ENCODE measurements around the gene ELMOD2.

The ELMOD2 gene

DNA sequence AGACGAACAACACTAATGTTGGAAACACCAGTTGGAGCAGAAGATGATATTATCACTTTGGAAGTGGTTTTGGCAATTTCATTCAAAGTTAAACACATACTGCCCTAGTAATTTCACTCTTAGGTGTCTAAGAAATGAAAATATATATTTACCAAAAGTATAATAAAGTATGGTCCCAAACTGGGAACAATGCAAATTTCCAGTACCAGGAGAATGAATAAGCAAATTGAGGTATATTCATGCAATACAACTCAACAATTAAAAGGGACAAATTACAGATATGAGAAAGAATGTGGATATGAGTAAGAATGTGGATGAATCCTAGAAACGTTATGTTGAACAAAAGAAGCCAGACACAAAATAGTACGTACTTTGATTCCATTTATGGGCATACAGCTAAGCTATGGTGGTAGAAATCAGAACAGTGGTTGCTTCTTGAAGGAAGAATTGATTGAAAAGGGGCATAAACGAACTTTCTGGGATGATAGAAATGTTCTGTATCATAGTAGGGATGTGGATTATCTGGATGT, 10.0 kb downstream of the ELMOD2 start:
- DNase-seq (ENCODE audit: extremely low spot score) = no peak
- POLR2A ChIA-PET = no interaction called here
- TF ChIP-seq SP1 (IDR thresholded peaks at IDR 0.05) (no peak), ELF4 (IDR thresholded peaks at IDR 0.05) (no peak), FOXK2 (IDR thresholded peaks at IDR 0.05) (no peak), FOXA1 (IDR thresholded peaks at IDR 0.05) (no peak), L3MBTL2 (conservative IDR thresholded peaks at IDR 0.05) (no peak), CTBP1 (IDR thresholded peaks at IDR 0.05; ENCODE audit: borderline replicate concordance) (no peak), TARDBP (IDR thresholded peaks at IDR 0.05) (no peak), NFRKB (IDR thresholded peaks at IDR 0.05) (no peak), ARNT (IDR thresholded peaks at IDR 0.05) (no peak), SUZ12 (IDR thresholded peaks at IDR 0.05) (no peak), BHLHE40 (IDR thresholded peaks at IDR 0.05; ENCODE audit: borderline replicate concordance) (no peak)
- CTCF ChIA-PET = no interaction called here

- DNase-seq (ENCODE audit: extremely low spot score) = no peak
- TF ChIP-seq L3MBTL2 (conservative IDR thresholded peaks at IDR 0.05) (no peak), TARDBP (IDR thresholded peaks at IDR 0.05) (no peak), FOXA1 (IDR thresholded peaks at IDR 0.05) (no peak), ZNF384 (IDR thresholded peaks at IDR 0.05) (no peak)
- CTCF ChIA-PET = no interaction called here
- POLR2A ChIA-PET = no interaction called here
These were observed 32.6 kb downstream of the ELMOD2 start for GRCh38 chr4:140556372-140557085.

DNA sequence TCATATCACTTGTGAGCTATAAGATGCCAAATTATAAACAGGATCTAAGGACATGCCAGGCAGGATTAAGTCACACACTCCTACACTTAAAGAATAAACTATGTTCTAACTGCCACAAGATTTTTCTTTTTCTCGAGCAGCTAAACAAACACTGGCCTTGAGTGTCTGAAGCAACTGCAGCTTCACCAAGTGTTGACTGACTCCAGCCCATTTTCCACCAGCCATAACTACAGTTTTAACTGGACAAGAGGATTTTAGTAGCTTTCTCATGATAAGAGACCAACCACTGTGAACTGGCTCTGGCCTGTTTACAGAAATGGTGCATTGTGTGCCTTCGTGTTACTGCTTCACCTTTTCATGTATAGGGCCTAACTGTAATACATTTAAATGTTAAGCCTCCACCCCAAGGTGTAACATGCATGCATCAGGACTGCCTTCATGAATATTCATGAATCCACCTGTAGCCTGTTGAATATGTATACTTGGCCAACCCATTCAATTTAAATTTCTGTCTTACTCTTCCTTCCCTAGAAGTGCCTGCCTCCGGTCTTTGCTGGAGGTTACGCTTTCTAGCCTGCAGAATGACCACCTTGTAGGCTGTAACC, 34.0 kb downstream of the ELMOD2 start:
- POLR2A ChIA-PET = no interaction called here
- CTCF ChIA-PET = interaction anchor here (0.6 kb wide), 2 partner anchors 43 to 176 kb away, joined by 3 read pairs; no protein-coding TSS in a partner anchor
- no peak for DNase-seq (ENCODE audit: extremely low spot score)
- TF ChIP-seq FOXM1 (IDR thresholded peaks at IDR 0.05; ENCODE audit: borderline replicate concordance) (no peak), HDGF (IDR thresholded peaks at IDR 0.05; ENCODE audit: borderline replicate concordance) (no peak), LEF1 (IDR thresholded peaks at IDR 0.05; ENCODE audit: borderline replicate concordance) (no peak), SUZ12 (IDR thresholded peaks at IDR 0.05) (no peak), FOXA1 (IDR thresholded peaks at IDR 0.05) (no peak), L3MBTL2 (conservative IDR thresholded peaks at IDR 0.05) (no peak), BHLHE40 (IDR thresholded peaks at IDR 0.05; ENCODE audit: borderline replicate concordance) (no peak), ARNT (IDR thresholded peaks at IDR 0.05) (no peak), TARDBP (IDR thresholded peaks at IDR 0.05) (no peak), NFRKB (IDR thresholded peaks at IDR 0.05) (no peak), PKNOX1 (IDR thresholded peaks at IDR 0.05) (no peak), CTBP1 (IDR thresholded peaks at IDR 0.05; ENCODE audit: borderline replicate concordance) (no peak), ZNF384 (IDR thresholded peaks at IDR 0.05) (no peak), SP1 (IDR thresholded peaks at IDR 0.05) (no peak), FOXK2 (IDR thresholded peaks at IDR 0.05) (no peak)

DNA sequence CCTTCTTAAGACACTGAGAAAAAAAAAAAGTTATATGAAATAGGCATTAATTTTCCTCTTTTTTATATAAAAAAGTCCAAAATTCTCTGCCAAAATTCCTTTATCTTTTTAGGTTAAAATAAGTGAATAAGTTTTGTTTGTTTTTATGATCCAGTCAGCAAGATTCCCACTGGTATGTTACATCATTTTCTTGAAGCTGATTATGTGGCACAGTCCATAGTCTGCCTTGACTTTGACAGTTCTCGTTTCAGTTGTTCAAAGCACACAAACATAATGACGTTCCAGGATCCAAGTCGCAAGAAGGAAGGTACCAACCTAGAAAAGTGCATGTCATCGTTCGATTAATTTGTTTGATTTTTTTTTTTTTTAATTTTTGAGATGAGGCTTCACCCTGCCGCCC, 35.7 kb downstream of the ELMOD2 start:
- DNase-seq (ENCODE audit: extremely low spot score) = no peak
- POLR2A ChIA-PET = no interaction called here
- no peak for TF ChIP-seq ELF4 (IDR thresholded peaks at IDR 0.05)
- no peak for TF ChIP-seq TARDBP (IDR thresholded peaks at IDR 0.05)
- TF ChIP-seq NFRKB (IDR thresholded peaks at IDR 0.05) = no peak
- no peak for TF ChIP-seq FOXM1 (IDR thresholded peaks at IDR 0.05; ENCODE audit: borderline replicate concordance)
- no peak for TF ChIP-seq FOXA1 (IDR thresholded peaks at IDR 0.05)
- no peak for TF ChIP-seq HDGF (IDR thresholded peaks at IDR 0.05; ENCODE audit: borderline replicate concordance)
- no peak for TF ChIP-seq ZNF384 (IDR thresholded peaks at IDR 0.05)
- CTCF ChIA-PET = no interaction called here

DNA sequence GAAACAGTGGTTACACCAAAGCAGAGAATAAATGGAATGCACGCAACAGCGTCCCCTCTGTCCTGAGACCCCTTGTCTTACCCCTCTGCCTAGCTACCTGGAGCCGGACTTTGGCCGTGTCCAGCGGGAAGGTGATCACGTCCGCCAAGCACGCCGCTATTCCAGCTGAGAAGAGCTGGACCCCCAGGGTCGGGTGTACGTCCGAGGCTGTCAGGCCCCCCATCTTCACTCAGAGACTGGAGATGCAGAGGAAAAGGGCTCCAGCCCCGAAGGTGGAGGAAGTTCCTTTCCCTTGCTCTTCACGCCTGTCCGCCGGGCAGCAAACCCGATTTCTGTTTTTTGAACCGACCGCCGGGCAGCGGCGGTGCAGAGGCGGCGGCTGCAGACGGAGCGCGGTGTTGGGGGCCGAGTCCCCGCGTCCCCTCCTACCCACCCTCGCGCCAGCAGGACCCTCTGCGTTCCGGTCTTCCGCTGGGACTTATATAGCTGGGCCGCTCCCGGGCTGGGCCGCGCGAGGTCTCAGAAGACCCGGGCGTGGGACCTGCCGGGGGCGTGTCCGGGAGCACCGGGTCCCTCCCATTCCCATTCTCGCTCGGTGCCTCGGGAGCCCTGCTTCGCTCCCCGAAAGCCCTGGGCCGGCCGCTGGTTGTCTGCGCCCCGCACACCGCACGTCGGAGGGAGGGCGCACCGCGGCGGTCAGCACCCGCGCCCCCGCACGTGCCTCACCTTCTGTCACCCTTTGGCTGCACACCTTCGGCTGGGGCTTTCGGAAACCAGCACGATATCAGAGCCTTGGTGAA, 44.7 kb downstream of the ELMOD2 start, which contains the start of gene UCP1:
Gene UCP1, minus strand, starts transcription at position 455 of the 800 bp plus-strand sequence. Its CDS starts 232 bp downstream, at position 223.
- CTCF ChIA-PET = no interaction called here
- no peak for TF ChIP-seq FOXM1 (IDR thresholded peaks at IDR 0.05; ENCODE audit: borderline replicate concordance)
- TF ChIP-seq L3MBTL2 (conservative IDR thresholded peaks at IDR 0.05) = no peak
- TF ChIP-seq ARNT (IDR thresholded peaks at IDR 0.05) = no peak
- no peak for TF ChIP-seq FOXK2 (IDR thresholded peaks at IDR 0.05)
- TF ChIP-seq SP1 (IDR thresholded peaks at IDR 0.05) = no peak
- TF ChIP-seq TARDBP (IDR thresholded peaks at IDR 0.05) = no peak
- no peak for TF ChIP-seq ZNF384 (IDR thresholded peaks at IDR 0.05)
- no peak for TF ChIP-seq LEF1 (IDR thresholded peaks at IDR 0.05; ENCODE audit: borderline replicate concordance)
- TF ChIP-seq BHLHE40 (IDR thresholded peaks at IDR 0.05; ENCODE audit: borderline replicate concordance) = no peak
- no peak for TF ChIP-seq CTBP1 (IDR thresholded peaks at IDR 0.05; ENCODE audit: borderline replicate concordance)
- no peak for TF ChIP-seq FOXA1 (IDR thresholded peaks at IDR 0.05)
- no peak for TF ChIP-seq PKNOX1 (IDR thresholded peaks at IDR 0.05)
- TF ChIP-seq ELF4 (IDR thresholded peaks at IDR 0.05) = no peak
- no peak for TF ChIP-seq NFRKB (IDR thresholded peaks at IDR 0.05)
- no peak for TF ChIP-seq HDGF (IDR thresholded peaks at IDR 0.05; ENCODE audit: borderline replicate concordance)
- no peak for DNase-seq (ENCODE audit: extremely low spot score)
- POLR2A ChIA-PET = no interaction called here

DNA sequence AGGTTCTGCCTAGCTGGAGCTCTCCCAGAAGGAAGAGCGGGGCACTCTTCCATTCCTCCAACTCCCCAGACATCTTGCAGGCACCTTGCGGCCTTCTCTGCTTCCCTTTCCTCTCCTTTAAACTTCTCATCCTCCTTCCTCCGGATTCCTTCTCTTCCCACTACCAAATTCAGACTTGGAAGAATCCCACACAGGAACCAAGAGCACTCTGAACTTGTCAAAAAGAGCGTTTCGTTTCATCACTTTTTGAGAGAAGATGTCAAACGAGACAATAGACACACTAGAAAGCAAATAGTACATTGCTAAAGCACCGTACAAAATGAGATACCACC, 45.3 kb downstream of the ELMOD2 start:
- TF ChIP-seq PKNOX1 (IDR thresholded peaks at IDR 0.05) = no peak
- no peak for TF ChIP-seq SP1 (IDR thresholded peaks at IDR 0.05)
- TF ChIP-seq TARDBP (IDR thresholded peaks at IDR 0.05) = no peak
- no peak for TF ChIP-seq FOXA1 (IDR thresholded peaks at IDR 0.05)
- TF ChIP-seq L3MBTL2 (conservative IDR thresholded peaks at IDR 0.05) = no peak
- no peak for TF ChIP-seq CTBP1 (IDR thresholded peaks at IDR 0.05; ENCODE audit: borderline replicate concordance)
- TF ChIP-seq NFRKB (IDR thresholded peaks at IDR 0.05) = no peak
- TF ChIP-seq ELF4 (IDR thresholded peaks at IDR 0.05) = no peak
- no peak for DNase-seq (ENCODE audit: extremely low spot score)
- ChIA-PET CTCF (no interaction called here), POLR2A (no interaction called here)
